Measurements from ENCODE around the gene APOB. TPM values are rescaled to one million over a fixed set of nuclear protein-coding genes. Genes with fewer than 3 reads are reported as not detected.

The APOB gene
- total and polyA plus RNA-seq, 8 donors, result 0.03 to 3.2 (median 0.09) TPM

GRCh38 chr2:21012557-21012937, 31.3 kb downstream of the APOB start:
- intact Hi-C loops (cut with DNase I), result no loop called here
- DNase-seq, result no peak
- no peak for ATAC-seq
- Histone ChIP-seq H3K36me3 (no peaks in the 10 kb centered on the region), H3K4me3 (no peak overlapping the region), H3K4me1 (no peaks in the 10 kb centered on the region), H3K27me3 (no peaks in the 10 kb centered on the region), H3K27ac (no peak overlapping the region), H3K9me3 (no peaks in the 10 kb centered on the region)
- 69 to 85% methylated on average over 3 of the region's 3 CpGs for WGBS, 2 donors
- FAIRE-seq, result no peak
- no peak for TF ChIP-seq CTCF (IDR thresholded peaks at IDR 0.05)

GRCh38 chr2:21011876-21012556, 31.9 kb downstream of the APOB start:
- no peak for TF ChIP-seq CTCF (IDR thresholded peaks at IDR 0.05)
- ATAC-seq (no peak), FAIRE-seq (no peak), DNase-seq (no peak)
- H3K27ac ChIP-seq, result no peak overlapping the region
- 63 to 77% methylated on average over 8 of the region's 8 CpGs for WGBS, 2 donors
- H3K27me3 ChIP-seq, result no peaks in the 10 kb centered on the region
- no peaks in the 10 kb centered on the region for H3K9me3 ChIP-seq
- no peak overlapping the region for H3K4me3 ChIP-seq
- no peaks in the 10 kb centered on the region for H3K4me1 ChIP-seq
- H3K36me3 ChIP-seq, result no peaks in the 10 kb centered on the region
- intact Hi-C loops (cut with DNase I), result no loop called here

DNA sequence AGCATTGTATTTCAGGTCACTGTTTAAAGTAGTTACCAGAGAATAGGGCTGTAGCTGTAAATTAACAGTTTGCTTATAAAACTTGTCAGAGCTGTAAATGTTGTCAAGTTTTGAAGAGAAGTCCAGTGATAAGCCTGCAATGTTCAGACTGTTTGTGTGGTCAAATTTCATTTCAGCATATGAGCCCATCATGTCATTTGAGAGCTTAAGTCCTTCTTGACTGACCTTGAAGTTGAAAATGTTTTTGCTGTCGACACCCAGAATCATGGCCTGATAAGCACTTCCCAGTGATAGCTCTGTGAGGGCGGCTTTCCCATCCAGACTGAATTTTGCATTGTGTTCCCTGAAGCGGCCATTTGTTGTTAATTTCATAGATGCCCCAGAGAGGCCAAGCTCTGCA, 32.4 kb downstream of the APOB start:
- Histone ChIP-seq H3K9me3 (no peaks in the 10 kb centered on the region), H3K4me3 (no peak overlapping the region), H3K4me1 (no peaks in the 10 kb centered on the region), H3K27me3 (no peaks in the 10 kb centered on the region), H3K27ac (no peak overlapping the region), H3K36me3 (no peaks in the 10 kb centered on the region)
- intact Hi-C loops (cut with DNase I), result no loop called here
- FAIRE-seq, result no peak
- DNase-seq, result no peak
- ATAC-seq, result no peak
- no peak for TF ChIP-seq CTCF (IDR thresholded peaks at IDR 0.05)
- 71 to 88% methylated on average over 3 of the region's 3 CpGs for WGBS, 2 donors

DNA sequence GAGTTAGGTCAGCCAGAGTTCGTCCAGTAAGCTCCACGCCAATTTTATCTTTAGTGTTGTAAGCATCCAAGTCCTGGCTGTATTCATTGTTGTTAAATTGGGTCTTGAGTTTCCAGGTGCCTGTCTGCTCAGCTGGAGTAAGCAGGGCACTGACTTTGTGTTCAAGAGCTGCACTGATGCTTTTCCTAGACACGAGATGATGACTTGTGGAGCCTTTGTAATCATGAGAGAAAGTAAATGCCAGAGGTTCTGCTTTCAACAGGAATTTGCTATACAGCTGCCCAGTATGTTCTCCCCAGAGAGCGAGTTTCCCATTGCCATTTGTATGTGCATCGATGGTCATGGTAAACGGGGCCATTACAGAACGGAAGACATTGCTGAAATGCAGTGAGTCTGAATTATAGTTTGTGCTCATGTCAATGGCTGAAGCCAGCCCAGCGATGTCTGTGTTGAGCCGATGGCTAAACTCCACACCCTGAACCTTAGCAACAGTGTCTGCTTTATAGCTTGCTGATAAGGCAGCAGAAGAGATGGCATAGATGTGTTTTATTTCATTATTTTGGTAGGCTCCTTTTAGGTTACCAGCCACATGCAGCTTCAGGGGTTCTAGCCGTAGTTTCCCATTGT, 32.9 kb downstream of the APOB start:
- no peak for DNase-seq
- H3K36me3 ChIP-seq, result no peaks in the 10 kb centered on the region
- WGBS, 2 donors, result 67 to 78% methylated on average over 10 of the region's 10 CpGs
- no peak for TF ChIP-seq CTCF (IDR thresholded peaks at IDR 0.05)
- FAIRE-seq, result no peak
- intact Hi-C loops (cut with DNase I), result no loop called here
- H3K27ac ChIP-seq, result no peak overlapping the region
- H3K9me3 ChIP-seq, result no peaks in the 10 kb centered on the region
- no peak for ATAC-seq
- H3K27me3 ChIP-seq, result no peaks in the 10 kb centered on the region
- H3K4me1 ChIP-seq, result no peaks in the 10 kb centered on the region
- no peak overlapping the region for H3K4me3 ChIP-seq

DNA sequence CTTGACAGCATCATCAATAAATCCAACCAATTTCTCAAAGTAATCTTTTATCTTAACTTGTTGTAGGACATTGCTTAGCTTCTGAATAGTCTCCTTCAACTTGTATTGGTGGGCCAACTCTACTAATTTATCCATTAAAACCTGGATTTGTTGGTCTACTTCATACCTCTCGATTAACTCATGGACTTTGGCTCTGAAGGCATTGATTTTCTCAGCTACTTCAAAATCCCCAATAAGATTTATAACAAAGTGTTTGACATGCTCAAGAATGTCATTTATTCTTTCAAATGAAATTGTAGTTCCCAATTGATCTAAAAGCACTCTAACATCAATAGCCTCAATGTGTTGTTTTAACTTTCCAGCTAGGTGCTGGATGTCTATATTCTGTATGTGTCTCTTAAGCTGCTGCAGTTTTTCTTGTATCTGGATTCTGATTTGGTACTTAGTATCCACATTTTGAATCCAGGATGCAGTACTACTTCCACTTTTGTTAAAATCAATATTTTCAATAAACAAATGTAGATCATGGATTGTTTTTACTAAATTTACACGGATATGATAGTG, 34.1 kb downstream of the APOB start:
- H3K27ac ChIP-seq, result no peak overlapping the region
- H3K9me3 ChIP-seq, result no peaks in the 10 kb centered on the region
- H3K36me3 ChIP-seq, result no peaks in the 10 kb centered on the region
- ATAC-seq (no peak), FAIRE-seq (no peak), DNase-seq (no peak)
- no peaks in the 10 kb centered on the region for H3K4me1 ChIP-seq
- H3K4me3 ChIP-seq, result no peak overlapping the region
- 23 to 24% methylated on average over 2 of the region's 2 CpGs for WGBS, 2 donors
- TF ChIP-seq CTCF (IDR thresholded peaks at IDR 0.05), result no peak
- intact Hi-C loops (cut with DNase I), result no loop called here
- no peaks in the 10 kb centered on the region for H3K27me3 ChIP-seq

Data from pancreas (tissue), 10 donors.